H1 (cell line): ENCODE measurements around the gene CLDN24. TPM values are rescaled to one million over a fixed set of nuclear protein-coding genes. Genes with fewer than 3 reads are reported as not detected.
A peak's percentile ranks its signal among the peaks of the same experiment; 100 is the strongest.

Experiments used
- CTCF ChIA-PET: fragments of 300-600 bp; sonication (Branson Sonifier 250); formaldehyde crosslinking; loops from one replicate; lab custom pipeline; 2021; ENCODE audit not compliant: partially characterized antibody; lab: Charles Lee
- POLR2A ChIA-PET: fragments of 300-600 bp; sonication (Branson Sonifier 250); formaldehyde crosslinking; loops from one replicate; lab custom pipeline; 2021; ENCODE audit warnings: inconsistent platforms; ENCODE audit not compliant: partially characterized antibody; lab: Charles Lee
- DNase-seq, 2 experiments: peaks; one replicate each; pipeline versions ENCODE4 v3.0.0 to v3.0.0-alpha.2; 2010 to 2022; ENCODE audit warnings: low spot score in 2 of 2, low read depth in 1 of 2, mixed read lengths in 1 of 2
- FAIRE-seq: peaks from 2 replicates; lab custom pipeline; 2011; peaks lifted over from hg19 to GRCh38; lab: Jason Lieb, UNC
- H2AFZ ChIP-seq: 2 replicates; pipeline ENCODE4 v1.8.1; 2012; ENCODE audit warnings: low read length, inconsistent platforms
- H2AK5ac ChIP-seq: 2 replicates; pipeline ENCODE4 v1.6.1; 2013; ENCODE audit warnings: low read depth, low read length
- H2BK120ac ChIP-seq: replicated peaks from 2 replicates; pipeline ENCODE3; 2013; ENCODE audit warnings: low read depth, low read length, inconsistent platforms
- H2BK12ac ChIP-seq: 2 replicates; pipeline ENCODE4 v1.6.1; 2013; ENCODE audit warnings: low read depth, low read length
- H2BK15ac ChIP-seq: 2 replicates; pipeline ENCODE4 v1.6.1; 2013; ENCODE audit warnings: low read length
- H2BK20ac ChIP-seq: 2 replicates; pipeline ENCODE4 v1.6.1; 2013; ENCODE audit warnings: low read length
- H2BK5ac ChIP-seq: 2 replicates; pipeline ENCODE4 v1.6.1; 2013; ENCODE audit warnings: low read depth, low read length
- H3K14ac ChIP-seq: 2 replicates; pipeline ENCODE4 v1.6.1; 2013; ENCODE audit warnings: inconsistent platforms; ENCODE audit not compliant: insufficient read length
- H3K18ac ChIP-seq: 2 replicates; pipeline ENCODE4 v1.6.1; 2013; ENCODE audit warnings: low read length; ENCODE audit errors: extremely low read depth
- H3K23ac ChIP-seq: 2 replicates; pipeline ENCODE4 v1.6.1; 2013; ENCODE audit warnings: inconsistent platforms; ENCODE audit not compliant: insufficient read length
- H3K23me2 ChIP-seq: 2 replicates; pipeline ENCODE4 v1.6.1; 2013; ENCODE audit warnings: low read depth, low read length
- H3K27ac ChIP-seq: 2 replicates; pipeline ENCODE4 v1.6.1; 2011; ENCODE audit warnings: low read depth, low read length, inconsistent platforms
- H3K27me3 ChIP-seq, 4 experiments: replicated peaks in 1 of 4; 1 replicate in 1 of 4; 2 replicates in 3 of 4; pipeline versions ENCODE4 v1.6.1 to v1.8.1; 2011 to 2013; ENCODE audit warnings: low read length in 3 of 4, mild to moderate bottlenecking in 3 of 4, inconsistent platforms in 2 of 4, mixed read lengths in 2 of 4, moderate library complexity in 1 of 4; ENCODE audit not compliant: control insufficient read depth in 3 of 4, insufficient read depth in 3 of 4; ENCODE audit errors: extremely low read depth in 1 of 4
- H3K36me3 ChIP-seq, 4 experiments: 2 replicates each; pipeline versions ENCODE4 v1.6.1 to v1.8.1; 2011 to 2013; ENCODE audit warnings: mild to moderate bottlenecking in 4 of 4, low read length in 3 of 4, moderate library complexity in 2 of 4, control low read depth in 1 of 4, inconsistent platforms in 1 of 4; ENCODE audit not compliant: insufficient read depth in 4 of 4, control insufficient read depth in 2 of 4
- H3K4ac ChIP-seq: replicated peaks from 2 replicates; pipeline ENCODE3; 2013; ENCODE audit warnings: low read length, low read depth, mixed read lengths, inconsistent platforms; ENCODE audit not compliant: insufficient read length
- H3K4me1 ChIP-seq, 4 experiments: replicated peaks in 1 of 4; 1 replicate in 1 of 4; 2 replicates in 3 of 4; pipeline versions ENCODE4 v1.6.1 to v1.8.1; 2011 to 2013; ENCODE audit warnings: low read length in 3 of 4, inconsistent platforms in 2 of 4, mixed read lengths in 1 of 4; ENCODE audit not compliant: insufficient read depth in 4 of 4, control insufficient read depth in 3 of 4
- H3K4me2 ChIP-seq, 2 experiments: 2 replicates each; pipeline versions ENCODE4 v1.6.1 to v1.8.1; 2011 to 2013; ENCODE audit warnings: low read depth in 2 of 2, low read length in 2 of 2, control low read depth in 1 of 2, inconsistent platforms in 1 of 2, mild to moderate bottlenecking in 1 of 2; ENCODE audit not compliant: insufficient read depth in 1 of 2
- H3K4me3 ChIP-seq, 4 experiments: fragments of 200-600, 300-600 bp in 1 of 4; sonication (generic), shearing (Covaris generic), sonication (Bioruptor Twin) in 1 of 4; 2 replicates each; pipeline versions ENCODE4 v1.5.1 to v1.8.1; 2011 to 2016; ENCODE audit warnings: low read length in 4 of 4, low read depth in 3 of 4, control low read depth in 2 of 4, inconsistent platforms in 2 of 4, mild to moderate bottlenecking in 2 of 4, mixed read lengths in 1 of 4, moderate library complexity in 1 of 4; ENCODE audit not compliant: insufficient read depth in 2 of 4; ENCODE audit errors: extremely low read depth in 1 of 4
- H3K56ac ChIP-seq: replicated peaks from 2 replicates; pipeline ENCODE3; 2013; ENCODE audit warnings: low read depth, mild to moderate bottlenecking, mixed read lengths, low read length, inconsistent platforms; ENCODE audit not compliant: insufficient read length
- H3K79me1 ChIP-seq: 2 replicates; pipeline ENCODE4 v1.6.1; 2013; ENCODE audit warnings: low read depth, low read length, control low read depth
- H3K79me2 ChIP-seq, 2 experiments: 2 replicates each; pipeline versions ENCODE4 v1.6.1 to v1.8.1; 2012 to 2013; ENCODE audit warnings: low read length in 2 of 2, mild to moderate bottlenecking in 2 of 2, inconsistent platforms in 1 of 2; ENCODE audit not compliant: insufficient read depth in 2 of 2, control insufficient read depth in 1 of 2
- H3K9ac ChIP-seq, 4 experiments: replicated peaks in 1 of 4; 1 replicate in 1 of 4; 2 replicates in 3 of 4; pipeline versions ENCODE4 v1.6.1 to v1.8.1; 2011 to 2013; ENCODE audit warnings: low read depth in 3 of 4, low read length in 3 of 4, control low read depth in 2 of 4, mild to moderate bottlenecking in 2 of 4, moderate library complexity in 2 of 4, inconsistent platforms in 1 of 4; ENCODE audit errors: extremely low read depth in 1 of 4
- H3K9me3 ChIP-seq, 2 experiments: 2 replicates each; pipeline versions ENCODE4 v1.6.1 to v1.8.1; 2012 to 2013; ENCODE audit warnings: mild to moderate bottlenecking in 2 of 2, moderate library complexity in 2 of 2, control low read depth in 1 of 2, inconsistent platforms in 1 of 2, low read depth in 1 of 2, low read length in 1 of 2, mixed read lengths in 1 of 2; ENCODE audit not compliant: insufficient read depth in 2 of 2
- H4K20me1 ChIP-seq, 2 experiments: replicated peaks in 1 of 2; 2 replicates each; pipeline versions ENCODE3 to v1.8.1; 2011 to 2013; ENCODE audit warnings: inconsistent platforms in 2 of 2, low read length in 2 of 2, mild to moderate bottlenecking in 1 of 2; ENCODE audit not compliant: insufficient read depth in 2 of 2, control insufficient read depth in 1 of 2
- H4K5ac ChIP-seq: 2 replicates; pipeline ENCODE4 v1.6.1; 2013; ENCODE audit warnings: low read length, low read depth, mixed read lengths, inconsistent platforms; ENCODE audit not compliant: insufficient read length
- H4K8ac ChIP-seq: 2 replicates; pipeline ENCODE4 v1.8.0; 2013; ENCODE audit warnings: mild to moderate bottlenecking, moderate library complexity, low read length, inconsistent platforms; ENCODE audit not compliant: insufficient read depth; ENCODE audit errors: extremely low read depth
- H4K91ac ChIP-seq: replicated peaks from 2 replicates; pipeline ENCODE3; 2013; ENCODE audit warnings: low read length, mixed read lengths, inconsistent platforms; ENCODE audit not compliant: insufficient read length
- CBX8 ChIP-seq: fragments of 300-800, 300-1000 bp; sonication (generic); IDR thresholded peaks from 2 replicates; pipeline ENCODE4 v1.7.1; 2016; ENCODE audit warnings: low read depth, low read length, borderline replicate concordance
- CHD2 ChIP-seq: IDR thresholded peaks from 2 replicates; pipeline ENCODE4 v1.6.1; 2012; ENCODE audit warnings: low read length, improper control_type of control experiment
- EP300 ChIP-seq, 2 experiments: IDR thresholded peaks; 1 replicate in 1 of 2; 2 replicates in 1 of 2; pipeline ENCODE4 v1.6.1; 2011 to 2012; ENCODE audit warnings: low read depth in 2 of 2, low read length in 2 of 2, mild to moderate bottlenecking in 2 of 2, borderline replicate concordance in 1 of 2, inconsistent platforms in 1 of 2, moderate library complexity in 1 of 2
- FOSL1 ChIP-seq: IDR thresholded peaks from 2 replicates; pipeline ENCODE4 v1.6.1; 2011; ENCODE audit warnings: mild to moderate bottlenecking, low read depth, low read length, moderate library complexity; ENCODE audit not compliant: insufficient read depth
- HDAC2 ChIP-seq, 2 experiments: fragments of 300-600 bp in 1 of 2; sonication (generic) in 1 of 2; IDR thresholded peaks; 2 replicates each; pipeline ENCODE4 v1.6.1; 2011 to 2012; ENCODE audit warnings: low read depth in 2 of 2, low read length in 2 of 2, mild to moderate bottlenecking in 2 of 2, moderate library complexity in 2 of 2, borderline replicate concordance in 1 of 2, inconsistent platforms in 1 of 2
- NRF1 ChIP-seq: IDR thresholded peaks from 2 replicates; pipeline ENCODE4 v1.6.1; 2011; ENCODE audit warnings: mild to moderate bottlenecking, low read depth, low read length, improper control_type of control experiment
- RAD21 ChIP-seq, 2 experiments: IDR thresholded peaks in 1 of 2; conservative IDR thresholded peaks in 1 of 2; 2 replicates each; pipeline ENCODE4 v1.6.1; 2011; ENCODE audit warnings: low read depth in 2 of 2, low read length in 2 of 2, improper control_type of control experiment in 1 of 2, inconsistent platforms in 1 of 2, mild to moderate bottlenecking in 1 of 2, moderate library complexity in 1 of 2
- RBBP5 ChIP-seq: IDR thresholded peaks from 2 replicates; pipeline ENCODE4 v1.7.1; 2012; ENCODE audit warnings: low read depth, mild to moderate bottlenecking, inconsistent platforms, low read length, moderate library complexity, borderline replicate concordance
- SP4 ChIP-seq: IDR thresholded peaks from 2 replicates; pipeline ENCODE4 v1.6.1; 2012; ENCODE audit warnings: low read length, inconsistent platforms
- TAF1 ChIP-seq: IDR thresholded peaks from 2 replicates; pipeline ENCODE4 v1.6.1; 2011; ENCODE audit warnings: mild to moderate bottlenecking, low read depth, low read length
- WGBS, 2 experiments: shearing (Covaris generic) in 1 of 2; methylation state at CpG; one replicate each; pipeline versions ENCODE4 v1.1.6 to v1.1.7; 2013 to 2015; ENCODE audit warnings: low lambda C conversion rate in 2 of 2, mixed read lengths in 2 of 2, inconsistent platforms in 1 of 2, low coverage in 1 of 2, missing lambda C conversion rate in 1 of 2; ENCODE audit not compliant: insufficient replicate concordance in 2 of 2, insufficient coverage in 1 of 2, insufficient read length in 1 of 2; ENCODE audit errors: extremely low coverage in 1 of 2, missing lambda C conversion rate in 1 of 2; 5-methylcytosine and 5-hydroxymethylcytosine counted together
- polyA plus RNA-seq, 7 experiments: library from polyadenylated mRNA; depleted of rRNA in 3 of 7; stranded (reverse) in 5 of 7; unstranded in 2 of 7; fragments of >200 nt in 5 of 7; fragments of 200-250 nt in 2 of 7; gene quantifications; 1 replicate in 5 of 7; 2 replicates in 1 of 7; 4 replicates in 1 of 7; pipeline versions ENCODE4 v1.2.1 to v1.2.3, GENCODE V29; 2011 to 2013; ENCODE audit warnings: missing spikeins in 2 of 7, mixed read lengths in 2 of 7
- total RNA-seq: library from RNA; stranded (reverse); fragmentation: NEBNext Ultra II Directional; extraction: Animal tissue kit (Norgen Biotek cat#: 25700); gene quantifications from 2 replicates; pipeline ENCODE4 v1.2.1, GENCODE V29; 2021
- TF ChIP-seq, protein P1 (sequence below), 3 experiments: IDR thresholded peaks; 1 replicate in 2 of 3; 2 replicates in 1 of 3; pipeline versions ENCODE4 v1.5.1 to v1.6.1; 2011; ENCODE audit warnings: low read length in 3 of 3, mild to moderate bottlenecking in 3 of 3, inconsistent platforms in 2 of 3, low read depth in 1 of 3, moderate library complexity in 1 of 3; ENCODE audit not compliant: insufficient read depth in 1 of 3; ENCODE audit errors: control extremely low read depth in 1 of 3

CLDN24 gene
- total and polyA plus RNA-seq, 2 of the 8 experiments (the other 6 are each of a cell fraction or from before 2014, with no cell fraction given), result not detected

- Histone ChIP-seq H3K18ac (no peak overlapping the region), H2BK20ac (no peak overlapping the region), H3K4me3 (no peak overlapping the region), H2BK5ac (no peak overlapping the region), H2BK15ac (no peak overlapping the region), H3K9me3 (no peaks in the 10 kb centered on the region), H2BK120ac (no peak overlapping the region), H4K91ac (no peak overlapping the region), H3K4me2 (no peak overlapping the region), H3K36me3 (no peaks in the 10 kb centered on the region), H2AK5ac (no peak overlapping the region), H3K23ac (no peak overlapping the region), H3K14ac (no peak overlapping the region), H3K56ac (no peak overlapping the region), H4K20me1 (no peaks in the 10 kb centered on the region), H4K5ac (no peak overlapping the region), H3K4ac (no peak overlapping the region), H4K8ac (no peak overlapping the region), H3K9ac (no peak overlapping the region), H3K4me1 (no peaks in the 10 kb centered on the region; a peak in 1 of 7 replicates), H3K27me3 (no peaks in the 10 kb centered on the region), H2BK12ac (no peak overlapping the region), H3K79me2 (no peaks in the 10 kb centered on the region), H2AFZ (no peak overlapping the region), H3K27ac (no peak overlapping the region), H3K79me1 (no peaks in the 10 kb centered on the region), H3K23me2 (no peaks in the 10 kb centered on the region)
- ChIA-PET POLR2A (no interaction called here), CTCF (interaction anchor here (0.9 to 2.4 kb wide), 11 partner anchors 9 to 356 kb away, joined by 3 to 6 read pairs (median 4); no protein-coding TSS in a partner anchor)
- no peak for DNase-seq
- 80% methylated on average over 9 of the region's 10 CpGs; no CpG with 5 or more reads in 1 of the 2 experiments for WGBS, 2 experiments
- no peak for FAIRE-seq
- TF ChIP-seq EP300 (IDR thresholded peaks at IDR 0.05; ENCODE audit: borderline replicate concordance in 1 of 2, low read depth in 2 of 2, low read length in 2 of 2), result no peak
- no peak for TF ChIP-seq CBX8
- TF ChIP-seq NRF1, result no peak
- TF ChIP-seq TAF1, result no peak
- TF ChIP-seq CHD2, result no peak
- TF ChIP-seq RAD21 (IDR thresholded peaks at IDR 0.05 in 1 of 2, conservative IDR thresholded peaks at IDR 0.05 in 1 of 2; ENCODE audit: low read depth in 2 of 2, low read length in 2 of 2), result peak in 1 of 2 experiments; percentile 14; a peak in 1 of 4 replicates
- no peak for TF ChIP-seq FOSL1
- TF ChIP-seq HDAC2 (IDR thresholded peaks at IDR 0.05; ENCODE audit: borderline replicate concordance in 1 of 2, low read depth in 2 of 2, low read length in 2 of 2), result no peak
- TF ChIP-seq, protein P1, sequence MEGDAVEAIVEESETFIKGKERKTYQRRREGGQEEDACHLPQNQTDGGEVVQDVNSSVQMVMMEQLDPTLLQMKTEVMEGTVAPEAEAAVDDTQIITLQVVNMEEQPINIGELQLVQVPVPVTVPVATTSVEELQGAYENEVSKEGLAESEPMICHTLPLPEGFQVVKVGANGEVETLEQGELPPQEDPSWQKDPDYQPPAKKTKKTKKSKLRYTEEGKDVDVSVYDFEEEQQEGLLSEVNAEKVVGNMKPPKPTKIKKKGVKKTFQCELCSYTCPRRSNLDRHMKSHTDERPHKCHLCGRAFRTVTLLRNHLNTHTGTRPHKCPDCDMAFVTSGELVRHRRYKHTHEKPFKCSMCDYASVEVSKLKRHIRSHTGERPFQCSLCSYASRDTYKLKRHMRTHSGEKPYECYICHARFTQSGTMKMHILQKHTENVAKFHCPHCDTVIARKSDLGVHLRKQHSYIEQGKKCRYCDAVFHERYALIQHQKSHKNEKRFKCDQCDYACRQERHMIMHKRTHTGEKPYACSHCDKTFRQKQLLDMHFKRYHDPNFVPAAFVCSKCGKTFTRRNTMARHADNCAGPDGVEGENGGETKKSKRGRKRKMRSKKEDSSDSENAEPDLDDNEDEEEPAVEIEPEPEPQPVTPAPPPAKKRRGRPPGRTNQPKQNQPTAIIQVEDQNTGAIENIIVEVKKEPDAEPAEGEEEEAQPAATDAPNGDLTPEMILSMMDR (IDR thresholded peaks at IDR 0.05; ENCODE audit: control extremely low read depth in 1 of 3, insufficient read depth in 1 of 3, low read depth in 1 of 3, low read length in 3 of 3), result peak in 1 of 3 experiments; percentile 9; a peak in 1 of 4 replicates
- TF ChIP-seq RBBP5, result no peak
- no peak for TF ChIP-seq SP4
These were observed 41.8 kb upstream of the CLDN24 start for GRCh38 chr4:183364025-183364424.
